ENCODE results near the gene CHCHD6. TPM values are rescaled to one million over a fixed set of nuclear protein-coding genes. Genes with fewer than 3 reads are reported as not detected.

Gene CHCHD6
- polyA plus RNA-seq, 4 donors = 16.1 to 24.0 (median 18.6) TPM

GRCh38 chr3:126954141-126954842 lies 250.3 kb downstream of the CHCHD6 start:
- no peak for DNase-seq (ENCODE audit: low read depth in 4 of 4, low spot score in 3 of 4)

DNA sequence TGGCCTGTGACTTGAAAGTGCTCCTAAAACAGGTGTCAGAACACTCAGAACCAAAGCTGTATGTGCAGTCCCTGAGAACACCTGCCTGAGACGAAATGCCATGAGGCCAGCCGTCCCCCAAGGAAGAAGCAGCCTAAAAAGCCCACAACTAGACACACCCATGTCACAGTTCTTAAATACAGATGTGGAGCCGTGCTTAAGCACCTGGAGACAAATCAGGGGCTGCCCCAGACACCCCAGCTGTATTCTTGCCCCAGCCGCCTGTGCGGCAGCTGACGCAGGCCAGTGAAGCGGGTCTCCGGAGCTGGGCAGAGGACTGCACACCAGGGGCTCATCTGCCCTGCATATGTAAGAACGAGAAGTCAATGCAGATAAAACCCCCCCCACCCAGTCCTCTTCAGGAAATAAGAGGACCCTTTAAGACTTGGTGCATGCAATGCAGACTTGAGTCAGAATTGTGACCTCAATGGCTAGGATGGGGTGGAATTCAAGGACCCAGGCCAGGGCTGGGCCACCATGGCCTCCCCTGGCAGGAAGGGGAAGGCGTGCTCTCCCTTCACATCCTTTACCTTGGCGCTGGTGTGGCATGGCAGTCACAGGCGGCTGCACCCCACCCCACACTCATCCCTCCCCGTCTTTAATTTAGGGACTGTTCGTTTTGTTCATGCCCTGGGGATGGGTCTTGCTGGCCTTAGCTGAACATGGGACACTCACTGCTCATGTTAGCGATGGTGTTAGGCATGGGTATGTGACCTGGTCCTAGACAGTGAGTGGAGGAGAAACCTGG lies 251.2 kb downstream of the CHCHD6 start:
- no peak for DNase-seq (ENCODE audit: low read depth in 4 of 4, low spot score in 3 of 4)

- DNase-seq (ENCODE audit: low read depth in 4 of 4, low spot score in 3 of 4) = no peak
These were observed 252.3 kb downstream of the CHCHD6 start for GRCh38 chr3:126956361-126956760.

DNA sequence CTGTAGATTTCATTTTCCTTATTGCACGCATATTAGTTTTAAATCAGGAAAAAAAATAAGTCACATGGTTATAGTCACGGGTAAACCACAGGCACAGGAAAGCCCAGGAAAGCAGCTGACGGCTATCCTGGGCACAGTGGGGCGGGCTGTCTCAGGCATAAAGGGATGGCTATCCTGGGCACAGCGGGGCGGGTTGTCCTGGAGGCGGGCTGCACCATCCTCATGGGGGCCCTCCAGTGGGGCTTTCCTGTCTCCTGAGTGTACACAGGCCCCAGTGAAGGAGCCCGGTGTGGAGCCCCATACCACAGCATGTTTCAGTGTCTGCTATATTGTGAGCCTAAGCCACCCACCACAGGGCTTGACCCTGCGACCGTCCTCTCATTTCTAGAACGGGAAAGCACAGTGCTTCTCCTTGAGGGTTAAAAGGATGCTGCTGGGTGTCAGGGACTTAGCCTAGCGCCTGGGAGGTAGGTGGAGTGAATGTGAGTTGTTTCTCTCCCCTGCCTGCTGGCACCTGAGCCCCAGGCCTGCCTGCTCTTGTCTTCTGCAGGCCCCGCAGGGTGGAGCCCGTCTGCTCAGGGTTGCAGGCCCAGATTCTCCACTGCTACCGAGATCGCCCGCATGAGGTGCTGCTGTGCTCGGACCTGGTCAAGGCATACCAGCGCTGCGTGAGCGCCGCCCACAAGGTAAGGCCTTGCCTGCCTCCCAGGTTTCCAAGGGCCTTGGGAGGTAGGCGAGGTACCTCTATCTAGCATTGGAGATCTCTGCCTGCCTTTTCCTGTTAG lies 253.0 kb downstream of the CHCHD6 start:
- no peak for DNase-seq (ENCODE audit: low read depth in 4 of 4, low spot score in 3 of 4)

- no peak for DNase-seq (ENCODE audit: low read depth in 4 of 4, low spot score in 3 of 4)
These were observed 254.0 kb downstream of the CHCHD6 start for GRCh38 chr3:126957776-126958637.

GRCh38 chr3:126958638-126959085 lies 254.6 kb downstream of the CHCHD6 start:
- no peak for DNase-seq (ENCODE audit: low read depth in 4 of 4, low spot score in 3 of 4)

DNA sequence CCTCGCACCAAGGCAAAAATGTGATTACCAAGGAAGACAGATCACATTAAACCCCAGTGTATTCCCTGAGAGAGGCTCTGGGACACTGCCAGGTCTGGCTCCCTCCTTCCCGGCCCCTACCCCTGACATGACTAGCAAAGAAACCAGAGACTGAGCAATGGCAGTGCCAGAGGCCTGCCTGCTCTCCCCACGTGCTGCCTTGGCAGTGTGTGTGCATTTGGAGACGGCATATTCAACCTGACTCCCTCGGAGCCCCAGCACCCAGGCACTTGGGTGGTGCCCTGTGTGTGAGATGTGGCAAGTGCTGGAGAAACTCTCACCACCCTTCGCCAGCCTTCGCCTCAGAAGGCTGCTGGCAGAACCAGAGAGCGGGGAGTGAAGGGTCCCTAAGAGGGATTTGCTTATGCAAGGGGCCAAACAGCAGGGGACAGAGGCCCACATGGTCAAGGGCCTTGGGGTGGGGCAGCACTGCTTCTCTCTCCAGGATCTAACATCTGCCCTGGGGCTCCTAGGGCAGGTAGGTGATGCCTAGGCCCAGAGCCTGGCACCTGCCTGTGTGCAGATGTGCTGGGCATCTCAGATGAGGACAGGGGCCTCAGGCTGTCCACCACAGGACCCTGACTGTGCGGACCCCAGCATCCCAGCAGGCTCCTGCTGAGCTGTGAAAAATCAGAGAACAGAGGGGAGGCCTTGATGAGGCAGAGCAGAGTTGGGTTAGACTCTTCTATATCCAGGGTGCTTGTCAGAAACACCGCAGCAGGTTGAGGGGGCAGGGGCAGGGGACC lies 255.3 kb downstream of the CHCHD6 start:
- no peak for DNase-seq (ENCODE audit: low read depth in 4 of 4, low spot score in 3 of 4)

- no peak for DNase-seq (ENCODE audit: low read depth in 4 of 4, low spot score in 3 of 4)
These were observed 256.0 kb downstream of the CHCHD6 start for GRCh38 chr3:126959921-126960603.

DNA sequence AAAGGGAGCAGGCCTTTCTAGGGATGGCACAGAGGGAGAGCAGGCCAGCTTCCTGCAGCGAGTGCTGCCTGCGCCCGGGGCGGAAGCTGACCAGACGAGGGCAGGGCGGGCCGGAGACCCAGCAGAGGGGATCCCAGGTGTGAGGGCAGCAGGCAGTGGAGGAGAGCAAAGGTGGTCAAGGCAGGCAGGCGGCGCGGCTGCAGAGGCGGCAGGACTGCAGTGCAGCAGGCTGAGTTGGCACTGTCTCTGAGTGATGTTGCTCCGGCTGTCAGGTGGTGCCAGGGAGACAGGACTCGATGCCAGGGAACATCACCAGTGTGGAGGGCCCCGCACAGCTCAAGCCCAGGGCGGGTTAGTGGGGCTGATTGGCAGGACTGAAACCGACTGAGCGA lies 256.6 kb downstream of the CHCHD6 start:
- no peak for DNase-seq (ENCODE audit: low read depth in 4 of 4, low spot score in 3 of 4)

- DNase-seq (ENCODE audit: low read depth in 4 of 4, low spot score in 3 of 4) = no peak
These were observed 257.3 kb downstream of the CHCHD6 start for GRCh38 chr3:126961191-126961790.

GRCh38 chr3:126961791-126962461 lies 257.9 kb downstream of the CHCHD6 start:
- no peak for DNase-seq (ENCODE audit: low read depth in 4 of 4, low spot score in 3 of 4)

DNA sequence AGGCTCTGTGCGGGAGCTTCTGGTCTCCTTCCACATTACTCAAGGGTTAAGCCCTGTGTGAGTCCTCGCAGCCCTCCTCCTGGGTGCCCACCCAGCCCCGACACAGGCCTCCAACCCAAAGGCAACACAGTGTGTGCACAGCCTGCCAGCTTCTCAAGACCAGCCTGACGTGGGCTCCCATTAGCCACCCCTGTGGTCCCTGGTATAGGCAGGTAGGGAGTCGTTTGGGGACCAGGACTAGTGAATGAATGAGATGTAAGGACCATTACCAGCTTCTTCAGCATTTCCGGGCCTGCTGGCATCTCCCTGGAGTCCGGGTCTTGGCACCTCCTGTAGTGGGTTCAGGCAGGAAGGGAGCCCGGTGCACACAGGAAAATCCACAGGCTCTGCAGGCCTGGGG lies 258.7 kb downstream of the CHCHD6 start:
- DNase-seq (ENCODE audit: low read depth in 4 of 4, low spot score in 3 of 4) = no peak

DNA sequence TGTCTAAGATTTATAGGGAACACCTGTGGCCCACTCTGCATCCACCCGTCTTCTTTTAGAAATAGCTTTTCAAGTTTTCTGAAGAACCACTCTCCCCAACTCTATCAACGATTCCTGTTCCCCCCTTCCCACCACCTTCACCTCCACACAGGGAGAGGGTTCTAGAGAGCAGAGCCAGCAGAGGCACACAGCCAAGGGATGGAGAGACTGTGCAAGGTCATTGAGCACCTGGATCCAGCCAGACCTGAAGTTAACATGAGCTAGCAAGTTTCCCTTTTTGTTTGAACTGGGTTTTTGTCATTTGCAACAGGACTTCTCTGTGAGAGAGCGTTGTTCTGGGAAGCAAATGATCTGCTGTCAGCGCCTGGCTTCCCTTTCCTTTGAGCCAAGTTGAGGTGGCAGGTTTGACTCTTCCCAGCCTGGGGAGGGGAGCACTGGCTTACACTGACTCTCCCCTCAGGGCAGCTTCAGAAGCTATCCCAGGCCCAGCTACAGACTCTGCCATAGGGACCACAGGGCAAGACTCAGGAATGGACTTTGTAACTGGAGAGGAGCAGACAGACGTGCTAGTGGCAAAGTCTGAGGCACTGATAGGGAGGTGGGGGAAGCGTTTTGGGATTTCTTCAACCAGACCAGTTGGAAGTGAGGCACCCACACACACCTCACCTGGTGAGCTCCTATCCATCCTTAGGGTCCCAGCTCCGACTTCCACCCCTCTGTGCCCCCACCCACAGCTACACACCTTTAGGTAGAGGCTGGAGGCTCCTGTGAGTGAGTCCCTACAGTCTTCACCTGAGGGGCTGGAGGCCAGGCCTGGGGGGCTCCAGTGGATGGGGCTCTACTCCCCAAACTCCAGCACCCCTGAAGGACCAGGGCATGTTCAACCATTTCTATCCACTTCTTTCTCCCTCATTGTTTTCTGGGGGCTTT lies 259.5 kb downstream of the CHCHD6 start:
- DNase-seq (ENCODE audit: low read depth in 4 of 4, low spot score in 3 of 4) = no peak

DNA sequence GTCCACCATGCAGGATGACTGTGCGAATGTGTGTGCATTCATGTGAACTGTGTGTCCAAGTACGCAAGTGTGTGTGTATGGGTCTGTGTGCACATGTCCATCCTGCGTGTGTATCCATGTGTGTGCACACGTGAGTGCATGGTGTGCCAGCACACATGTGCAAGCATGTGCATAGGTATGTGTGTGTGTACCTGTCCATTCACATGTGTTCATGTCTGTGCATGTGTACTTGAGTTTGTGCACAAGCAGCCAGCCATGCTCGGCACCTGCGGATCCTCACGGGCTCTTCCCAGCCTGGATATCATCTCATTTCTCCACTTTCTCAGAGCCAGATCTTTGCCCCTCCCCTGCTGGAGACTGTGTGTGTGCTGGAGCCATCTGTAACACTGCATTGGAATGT lies 260.2 kb downstream of the CHCHD6 start:
- DNase-seq (ENCODE audit: low read depth in 4 of 4, low spot score in 3 of 4) = no peak

- no peak for DNase-seq (ENCODE audit: low read depth in 4 of 4, low spot score in 3 of 4)
These were observed 260.9 kb downstream of the CHCHD6 start for GRCh38 chr3:126964950-126965349.

GRCh38 chr3:126965526-126966080 lies 261.6 kb downstream of the CHCHD6 start:
- DNase-seq (ENCODE audit: low read depth in 4 of 4, low spot score in 3 of 4) = no peak

- DNase-seq (ENCODE audit: low read depth in 4 of 4, low spot score in 3 of 4) = no peak
These were observed 263.3 kb downstream of the CHCHD6 start for GRCh38 chr3:126967386-126967785.

All from left renal pelvis (tissue), 4 donors.